Measurements from ENCODE around the gene MOV10L1.
A peak's percentile ranks its signal among the peaks of the same experiment; 100 is the strongest.

The MOV10L1 gene

GRCh38 chr22:50205781-50206569 lies 116.2 kb downstream of the MOV10L1 start:
- DNase-seq (ENCODE audit: low read depth) = no peak

- no peak for DNase-seq (ENCODE audit: low read depth)
Measured at GRCh38 chr22:50206599-50206998, 116.8 kb downstream of the MOV10L1 start.

DNA sequence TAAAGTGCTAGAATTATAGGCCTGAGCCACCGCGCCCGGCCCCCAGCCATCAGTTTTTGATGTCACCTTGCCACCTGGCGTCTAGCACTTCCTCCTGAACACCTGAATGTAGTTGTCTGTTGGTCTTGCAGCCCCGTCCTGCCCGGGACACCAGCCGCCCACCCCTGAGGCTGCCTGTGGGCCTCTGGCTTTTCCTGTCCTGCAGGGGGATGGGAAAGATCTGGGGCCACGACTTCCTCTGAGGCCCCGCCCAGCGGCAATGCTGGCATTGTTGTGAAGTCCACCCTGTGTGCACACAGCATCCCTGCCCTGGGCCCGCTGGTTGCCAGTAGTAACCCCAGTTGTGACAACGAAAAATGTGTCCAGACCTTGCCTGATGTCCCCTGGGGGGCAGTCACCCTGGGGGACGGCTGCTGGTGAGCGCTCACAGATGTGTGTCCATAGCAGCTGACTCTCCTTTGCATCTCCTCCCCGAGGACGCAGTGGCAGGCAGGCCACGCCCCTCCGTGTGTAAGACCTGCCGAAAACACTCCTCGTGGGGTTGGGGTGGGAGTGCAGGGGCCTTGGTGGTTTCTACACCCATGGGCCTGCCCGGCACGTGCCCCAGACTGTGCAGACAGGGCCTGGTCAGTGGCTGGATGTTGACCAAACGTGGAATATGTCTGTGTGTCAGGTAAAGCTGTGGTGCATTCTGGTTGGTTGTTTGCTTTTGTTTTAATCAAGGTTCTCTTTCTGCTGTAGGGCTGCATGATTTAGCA lies 117.8 kb downstream of the MOV10L1 start:
- DNase-seq (ENCODE audit: low read depth) = no peak

- no peak for DNase-seq (ENCODE audit: low read depth)
Measured at GRCh38 chr22:50208430-50208938, 118.7 kb downstream of the MOV10L1 start.

DNA sequence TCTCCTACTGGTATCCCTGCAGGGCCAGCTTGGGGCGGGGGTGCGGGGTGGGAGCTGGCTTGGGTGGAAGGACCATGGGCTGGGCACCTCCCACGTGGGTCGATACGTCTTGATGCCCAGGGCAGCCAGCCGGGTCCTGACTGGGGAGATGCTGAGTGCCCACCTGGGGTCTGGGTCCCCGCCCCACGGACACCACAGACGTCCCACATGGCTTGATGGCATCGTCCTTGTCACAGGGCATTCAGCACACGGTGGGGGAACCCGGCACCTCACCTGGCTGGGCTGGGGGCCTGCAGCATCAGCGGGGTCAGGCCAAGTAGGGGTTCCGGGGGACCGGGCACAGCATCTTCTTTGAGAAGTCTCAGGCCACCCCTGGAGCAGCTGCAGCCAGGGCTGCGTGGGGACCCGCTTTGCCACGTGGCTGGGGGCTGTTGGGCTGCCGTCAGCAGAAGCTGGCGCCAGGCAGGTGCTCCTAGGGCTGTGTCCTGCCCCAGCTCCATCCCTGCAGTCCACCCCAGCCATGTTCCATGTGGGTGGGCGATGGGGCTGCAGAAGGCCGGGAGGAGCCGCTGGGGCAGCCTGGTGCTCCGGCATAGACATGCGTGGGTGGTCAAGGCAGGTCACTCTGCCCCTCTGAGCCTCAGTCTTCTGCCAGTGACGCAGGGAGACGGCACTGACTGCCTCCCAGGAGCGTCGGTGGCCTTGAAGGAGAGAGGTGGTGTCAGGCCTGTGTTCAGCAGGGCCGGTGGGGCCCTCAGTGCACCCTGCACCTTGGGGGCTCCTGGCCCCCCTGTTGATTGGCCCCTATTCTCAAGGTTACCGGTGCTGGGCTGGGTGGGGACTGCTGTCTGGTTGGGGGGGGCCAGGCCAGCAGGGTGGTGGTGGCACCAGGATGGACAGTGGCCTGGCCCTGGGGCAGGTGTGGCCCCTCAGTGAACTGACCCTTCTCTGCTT lies 119.4 kb downstream of the MOV10L1 start:
- no peak for DNase-seq (ENCODE audit: low read depth)

- DNase-seq (ENCODE audit: low read depth) = peak; percentile 45
Measured at GRCh38 chr22:50209893-50210292, 120.1 kb downstream of the MOV10L1 start.

GRCh38 chr22:50210378-50211139 lies 120.8 kb downstream of the MOV10L1 start:
- no peak for DNase-seq (ENCODE audit: low read depth)

- DNase-seq (ENCODE audit: low read depth) = no peak
Measured at GRCh38 chr22:50211147-50211546, 121.3 kb downstream of the MOV10L1 start.

Data from activated T-helper 1 cell treated with Interleukin-2 at 50 U/mL for 16 hours (primary cell).